K562 (cell line): Measurements from ENCODE around the gene MAP3K20. TPM values are rescaled to one million over a fixed set of nuclear protein-coding genes. Genes with fewer than 3 reads are reported as not detected.
A peak's percentile ranks its signal among the peaks of the same experiment; 100 is the strongest.

Experiments used
- ATAC-seq: fragments of 200-7000 bp; cut with Tn5 transposase; 3 replicates; pipeline ENCODE4 v1.9.1; 2020; ENCODE audit warnings: moderate library complexity
- BruUV-seq: library from RNA; stranded (reverse); fragments of 400-500 nt; replicated peaks from 2 replicates; lab custom pipeline; 2021; lab: Mats Ljungman, UMichigan
- CTCF ChIA-PET: fragments of 300-600 bp; formaldehyde crosslinking; extraction: SDS; loops from one replicate; lab custom pipeline; 2021; ENCODE audit warnings: low intra/inter-chr PET ratio; lab: Yijun Ruan, JAX
- POLR2A ChIA-PET: fragments of 300-600, 350-650 bp; sonication (Branson Sonifier 250); formaldehyde crosslinking; extraction: SDS; loops from one replicate; lab custom pipeline; 2021; ENCODE audit warnings: antibody characterized with exemption, inconsistent platforms; lab: Yijun Ruan, JAX
- DNase-seq, 4 experiments: peaks; one replicate each; pipeline versions ENCODE4 v3.0.0 to v3.0.0-alpha.2; 2011 to 2018; ENCODE audit warnings: low spot score in 3 of 4, mixed read lengths in 3 of 4; ENCODE audit errors: extremely low read depth in 1 of 4
- FAIRE-seq: peaks from 2 replicates; lab custom pipeline; 2011; peaks lifted over from hg19 to GRCh38; lab: Jason Lieb, UNC
- H2AFZ ChIP-seq: 2 replicates; pipeline ENCODE4 v1.6.0; 2011; ENCODE audit warnings: low read depth, low read length, control low read depth, inconsistent platforms
- H3K27ac ChIP-seq: fragments of 200-600 bp; 3 replicates; pipeline ENCODE4 v1.8.0; 2011; ENCODE audit warnings: low read depth, mild to moderate bottlenecking, control low read depth, inconsistent platforms, low read length, moderate library complexity, mixed read lengths; ENCODE audit errors: extremely low read depth
- H3K27me3 ChIP-seq, 2 experiments: fragments of 300-600 bp in 1 of 2; 2 replicates in 1 of 2; 3 replicates in 1 of 2; pipeline versions ENCODE4 v1.6.0 to v1.8.0; 2011; ENCODE audit warnings: inconsistent platforms in 2 of 2, low read length in 2 of 2, mild to moderate bottlenecking in 1 of 2, mixed read lengths in 1 of 2, moderate library complexity in 1 of 2; ENCODE audit not compliant: control insufficient read depth in 2 of 2, insufficient read depth in 2 of 2
- H3K36me3 ChIP-seq: fragments of 300-600 bp; 3 replicates; pipeline ENCODE4 v1.8.0; 2011; ENCODE audit warnings: mild to moderate bottlenecking, low read length, inconsistent platforms; ENCODE audit not compliant: control insufficient read depth, insufficient read depth
- H3K4me1 ChIP-seq, 2 experiments: fragments of 200-600 bp in 1 of 2; replicated peaks in 1 of 2; 2 replicates in 1 of 2; 3 replicates in 1 of 2; pipeline versions ENCODE4 v1.5.1 to v1.8.0; 2011; ENCODE audit warnings: inconsistent platforms in 2 of 2, low read length in 2 of 2, mild to moderate bottlenecking in 1 of 2, mixed read lengths in 1 of 2, moderate library complexity in 1 of 2; ENCODE audit not compliant: control insufficient read depth in 2 of 2, insufficient read depth in 2 of 2
- H3K4me2 ChIP-seq: 2 replicates; pipeline ENCODE4 v1.6.1; 2011; ENCODE audit warnings: low read length, control low read depth, inconsistent platforms, mixed read lengths; ENCODE audit not compliant: insufficient read depth
- H3K4me3 ChIP-seq: fragments of 200-600 bp; sonication (generic), shearing (Covaris generic); 2 replicates; pipeline ENCODE4 v1.5.1; 2016; ENCODE audit warnings: control low read depth, inconsistent platforms
- H3K79me2 ChIP-seq: fragments of 200-600 bp; 3 replicates; pipeline ENCODE4 v1.8.0; 2011; ENCODE audit warnings: low read length, inconsistent platforms; ENCODE audit not compliant: control insufficient read depth, insufficient read depth
- H3K9ac ChIP-seq, 2 experiments: 2 replicates each; pipeline versions ENCODE4 v1.6.0 to v1.6.1; 2011; ENCODE audit warnings: low read depth in 2 of 2, low read length in 2 of 2, control low read depth in 1 of 2, inconsistent platforms in 1 of 2, mild to moderate bottlenecking in 1 of 2, mixed read lengths in 1 of 2; ENCODE audit not compliant: insufficient read depth in 1 of 2
- H3K9me1 ChIP-seq: one replicate; pipeline ENCODE4 v1.6.0; 2011; ENCODE audit warnings: inconsistent platforms, mild to moderate bottlenecking, low read length, moderate library complexity; ENCODE audit not compliant: control insufficient read depth, insufficient read depth
- H3K9me3 ChIP-seq: replicated peaks from 2 replicates; pipeline ENCODE4 v1.5.1; 2011; ENCODE audit warnings: low read depth, low read length, inconsistent platforms; ENCODE audit not compliant: control insufficient read depth, insufficient read depth
- H4K20me1 ChIP-seq: replicated peaks from 2 replicates; pipeline ENCODE4 v1.6.1; 2011; ENCODE audit warnings: low read length, inconsistent platforms, mixed read lengths; ENCODE audit not compliant: control insufficient read depth, insufficient read depth
- ATF3 ChIP-seq, 2 experiments: fragments of 450-650 bp in 1 of 2; sonication (generic) in 1 of 2; formaldehyde crosslinking in 1 of 2; IDR thresholded peaks in 1 of 2; conservative IDR thresholded peaks in 1 of 2; 2 replicates each; pipeline versions ENCODE4 v1.6.1 to v1.8.1; 2016 to 2023; ENCODE audit warnings: mild to moderate bottlenecking in 2 of 2, moderate library complexity in 2 of 2, inconsistent platforms in 1 of 2, missing genetic modification reagents in 1 of 2
- ATF7 ChIP-seq: fragments of 450-650 bp; IDR thresholded peaks from 2 replicates; pipeline ENCODE4 v1.7.1; 2014; ENCODE audit warnings: mild to moderate bottlenecking, moderate library complexity
- C11orf30 ChIP-seq: fragments of 450-650 bp; IDR thresholded peaks from 2 replicates; pipeline ENCODE4 v1.6.1; 2016; ENCODE audit warnings: low read depth, mild to moderate bottlenecking
- CEBPB ChIP-seq: fragments of 450-650 bp; IDR thresholded peaks from 2 replicates; pipeline ENCODE4 v1.6.1; 2016; ENCODE audit warnings: missing genetic modification characterization, missing compliant biosample characterization
- CXXC5 ChIP-seq: fragments of 250-450 bp; sonication (Bioruptor Pico); IDR thresholded peaks from 2 replicates; pipeline ENCODE4 v1.8.0; 2022; ENCODE audit warnings: inconsistent platforms, mild to moderate bottlenecking, moderate library complexity
- DMBX1 ChIP-seq: fragments of 250-450 bp; sonication (Bioruptor Pico); IDR thresholded peaks from 2 replicates; pipeline ENCODE4 v1.8.0; 2022; ENCODE audit warnings: inconsistent platforms, mild to moderate bottlenecking, moderate library complexity, borderline replicate concordance
- EHMT2 ChIP-seq: fragments of 450-650 bp; IDR thresholded peaks from 2 replicates; pipeline ENCODE4 v1.6.1; 2018; ENCODE audit warnings: antibody characterized with exemption
- IRF9 ChIP-seq: fragments of 450-650 bp; IDR thresholded peaks from 2 replicates; pipeline ENCODE4 v1.6.1; 2016; ENCODE audit warnings: missing biosample characterization, missing genetic modification characterization
- KHSRP ChIP-seq: fragments of 450-650 bp; IDR thresholded peaks from 2 replicates; pipeline ENCODE4 v1.6.1; 2017
- KLF16 ChIP-seq: IDR thresholded peaks from 2 replicates; pipeline ENCODE4 v1.6.1; 2016; ENCODE audit warnings: antibody characterized with exemption
- NR2C1 ChIP-seq, 2 experiments: fragments of 450-650 bp; IDR thresholded peaks; 2 replicates each; pipeline ENCODE4 v1.6.1; 2017; ENCODE audit warnings: mild to moderate bottlenecking in 2 of 2, antibody characterized with exemption in 1 of 2, inconsistent platforms in 1 of 2, missing compliant biosample characterization in 1 of 2, missing genetic modification characterization in 1 of 2
- OTX1 ChIP-seq: fragments of 450-650 bp; formaldehyde crosslinking; IDR thresholded peaks from 2 replicates; pipeline ENCODE4 v1.4.0; 2022; ENCODE audit warnings: mild to moderate bottlenecking
- SMAD4 ChIP-seq: fragments of 250-450 bp; sonication (Bioruptor Pico); conservative IDR thresholded peaks from 2 replicates; pipeline ENCODE4 v1.8.0; 2021; ENCODE audit warnings: inconsistent platforms, mild to moderate bottlenecking, moderate library complexity
- SMARCA4 ChIP-seq: fragments of 450-650 bp; IDR thresholded peaks from 2 replicates; pipeline ENCODE4 v1.6.1; 2016
- TFE3 ChIP-seq: fragments of 450-650 bp; formaldehyde crosslinking; IDR thresholded peaks from 2 replicates; pipeline ENCODE4 v1.4.0; 2020; ENCODE audit warnings: mild to moderate bottlenecking, mixed read lengths
- ZNF175 ChIP-seq: fragments of 200-800 bp; sonication (Bioruptor generic); IDR thresholded peaks from 2 replicates; pipeline ENCODE4 v1.6.1; 2016; ENCODE audit warnings: low read depth, mild to moderate bottlenecking, missing genetic modification characterization, missing compliant biosample characterization
- ZNF584 ChIP-seq: fragments of 200-800 bp; sonication (Bioruptor generic); IDR thresholded peaks from 2 replicates; pipeline ENCODE4 v1.6.1; 2016; ENCODE audit warnings: low read depth, mild to moderate bottlenecking, missing genetic modification characterization, missing compliant biosample characterization
- WGBS: fragments of 100-300 bp; shearing (Covaris generic); methylation state at CpG from one replicate; pipeline ENCODE4 v1.1.6; 2016; ENCODE audit warnings: low coverage, mixed read lengths; ENCODE audit not compliant: insufficient coverage; ENCODE audit errors: missing lambda C conversion rate; 5-methylcytosine and 5-hydroxymethylcytosine counted together
- in situ Hi-C: fragments of 300-500 bp; cut with MboI; formaldehyde crosslinking; loops from 4 replicates; pipeline ENCODE4 v1.15.0; 2018; ENCODE audit warnings: inconsistent platforms, mixed read lengths
- intact Hi-C: fragments of 100-400 bp; cut with micrococcal nuclease; formaldehyde crosslinking; loops from 2 replicates; pipeline ENCODE4 v1.14.2; 2022
- polyA plus RNA-seq, 8 experiments: library from polyadenylated mRNA; depleted of rRNA in 4 of 8; stranded (reverse) in 5 of 8; unstranded in 3 of 8; fragments of >200 nt; fragmentation: Nextera tagmentation in 2 of 8; fragmentation: Illumina TruSeq in 1 of 8; extraction: Ambion mirVana in 2 of 8; extraction: Trizol in 1 of 8; gene quantifications; 2 replicates each; pipeline versions ENCODE4 v1.2.1 to v1.2.3, GENCODE V29; 2011 to 2014; ENCODE audit warnings: inconsistent platforms in 1 of 8, missing spikeins in 1 of 8
- total RNA-seq, 7 experiments: library from RNA; depleted of rRNA in 6 of 7; stranded (reverse); fragments of >200 nt in 6 of 7; fragmentation: Illumina TruSeq in 2 of 7; extraction: Trizol in 2 of 7; gene quantifications; 2 replicates each; pipeline versions ENCODE4 v1.2.1 to v1.2.3, GENCODE V29; 2011 to 2021; ENCODE audit warnings: low replicate concordance in 1 of 7

MAP3K20 gene
- total and polyA plus RNA-seq, 9 of the 15 experiments (the other 6 are each of a cell fraction or from before 2014, with no cell fraction given), result 9.8 to 34.2 (median 27.3) TPM

- H2AFZ ChIP-seq, result no peak overlapping the region
- intact Hi-C loops (no loop called here), in situ Hi-C loops (no loop called here)
- no peak overlapping the region; the same call in 2 of the 3 replicates for H3K27ac ChIP-seq
- peaks cover 0 to 4% of the 10 kb centered on the region in 2 experiments; a peak in 3 of 5 replicates for H3K4me1 ChIP-seq
- no peak overlapping the region for H3K4me3 ChIP-seq
- no peaks in the 10 kb centered on the region for H3K9me1 ChIP-seq
- no peak overlapping the region for H3K4me2 ChIP-seq
- 94% methylated on average over 8 of the region's 8 CpGs for WGBS
- no peaks in the 10 kb centered on the region for H3K27me3 ChIP-seq
- ChIA-PET POLR2A (interaction anchor here (0.9 to 3.1 kb wide), 4 partner anchors 9 to 80 kb away, joined by 3 to 17 read pairs (median 4); no protein-coding TSS in a partner anchor), CTCF (no interaction called here)
- H3K79me2 ChIP-seq, result peaks cover 20% of the 10 kb centered on the region; the same call in 2 of the 3 replicates
- H3K9ac ChIP-seq, result no peak overlapping the region
- H3K36me3 ChIP-seq, result peaks cover 6% of the 10 kb centered on the region; the same call in 2 of the 3 replicates
- H3K9me3 ChIP-seq, result no peaks in the 10 kb centered on the region
- no peak for DNase-seq
- no peak for FAIRE-seq
- ATAC-seq, result peak; percentile 78
- no peaks in the 10 kb centered on the region for H4K20me1 ChIP-seq
- no TSS peak for BruUV-seq
- TF ChIP-seq NR2C1 (IDR thresholded peaks at IDR 0.05) (no peak), NR2C1 (tag; IDR thresholded peaks at IDR 0.05) (0 out of 2 replicates have a peak, but pooled peaks have one; percentile 20), EHMT2 (peak; percentile 29; the same call in 1 of the 2 replicates), C11orf30 (no peak), CEBPB (peak; percentile 66), SMAD4 (CRISPR knock-in tag) (peak; percentile 78), DMBX1 (CRISPR knock-in tag) (peak; percentile 64; the same call in 1 of the 2 replicates), CXXC5 (CRISPR knock-in tag) (peak; percentile 42), SMARCA4 (peak; percentile 24; the same call in 1 of the 2 replicates), IRF9 (tag) (peak; percentile 80), ZNF175 (CRISPR knock-in tag) (0 out of 2 replicates have a peak, but pooled peaks have one; percentile 55), OTX1 (no peak), ATF7 (peak; percentile 65), KHSRP (no peak), ZNF584 (peak; percentile 74; the same call in 1 of the 2 replicates), TFE3 (CRISPR knock-in tag) (no peak), ATF3 (IDR thresholded peaks at IDR 0.05) (peak; percentile 93), ATF3 (CRISPR knock-in tag; conservative IDR thresholded peaks at IDR 0.05) (no peak), KLF16 (no peak)
These were observed 31.4 kb downstream of the MAP3K20 start for GRCh38 chr2:173106959-173107628.
